GM23248 (cell line): Measurements from ENCODE around the gene PPFIA1. TPM values are rescaled to one million over a fixed set of nuclear protein-coding genes. Genes with fewer than 3 reads are reported as not detected.

Source experiments
- DNase-seq: peaks from one replicate; pipeline ENCODE4 v3.0.0-alpha.2; 2015
- H2AFZ ChIP-seq: fragments of 200-600 bp; sonication (generic); 2 replicates; pipeline ENCODE4 v1.6.1; 2016; ENCODE audit warnings: antibody characterized with exemption
- H3F3A ChIP-seq: fragments of 200-600 bp; sonication (generic); 2 replicates; pipeline ENCODE4 v1.6.1; 2016; ENCODE audit warnings: mild to moderate bottlenecking, antibody characterized with exemption, mixed run types; ENCODE audit not compliant: insufficient read depth
- H3K27ac ChIP-seq: fragments of 200-600 bp; sonication (generic); 2 replicates; pipeline ENCODE4 v1.5.1; 2016; ENCODE audit warnings: mild to moderate bottlenecking
- H3K27me3 ChIP-seq: fragments of 200-600 bp; sonication (generic); replicated peaks from 2 replicates; pipeline ENCODE4 v1.6.1; 2016; ENCODE audit warnings: mild to moderate bottlenecking; ENCODE audit not compliant: insufficient read depth
- H3K36me3 ChIP-seq: fragments of 200-600 bp; sonication (generic); 2 replicates; pipeline ENCODE4 v1.6.1; 2016; ENCODE audit warnings: low read depth, mild to moderate bottlenecking
- H3K4me1 ChIP-seq: fragments of 200-600 bp; sonication (generic); 2 replicates; pipeline ENCODE4 v1.6.1; 2016; ENCODE audit warnings: mild to moderate bottlenecking; ENCODE audit not compliant: insufficient read depth
- H3K4me2 ChIP-seq: fragments of 200-600 bp; sonication (generic); one replicate; pipeline ENCODE4 v1.6.1; 2016; ENCODE audit warnings: mild to moderate bottlenecking; ENCODE audit not compliant: unreplicated experiment
- H3K4me3 ChIP-seq: fragments of 200-600 bp; sonication (generic); 2 replicates; pipeline ENCODE4 v1.5.1; 2016; ENCODE audit warnings: mild to moderate bottlenecking
- H3K79me2 ChIP-seq: fragments of 200-600 bp; sonication (generic); 2 replicates; pipeline ENCODE4 v1.6.1; 2016; ENCODE audit warnings: mild to moderate bottlenecking; ENCODE audit not compliant: insufficient read depth
- H3K9ac ChIP-seq: fragments of 200-600 bp; sonication (generic); 2 replicates; pipeline ENCODE4 v1.6.1; 2016; ENCODE audit warnings: mild to moderate bottlenecking
- H3K9me2 ChIP-seq: fragments of 200-600 bp; sonication (generic); 2 replicates; pipeline ENCODE4 v1.6.1; 2016; ENCODE audit warnings: mixed run types, mild to moderate bottlenecking, moderate library complexity; ENCODE audit not compliant: insufficient read depth
- H3K9me3 ChIP-seq: fragments of 200-600 bp; sonication (generic); one replicate; pipeline ENCODE4 v1.6.1; 2017; ENCODE audit warnings: low read depth
- H4K20me1 ChIP-seq: fragments of 200-600 bp; sonication (generic); 2 replicates; pipeline ENCODE4 v1.6.0; 2016; ENCODE audit not compliant: insufficient read depth
- EZH2 ChIP-seq: fragments of 200-600 bp; sonication (generic); IDR thresholded peaks from 2 replicates; pipeline ENCODE4 v1.6.1; 2018; ENCODE audit warnings: antibody characterized with exemption, mild to moderate bottlenecking; ENCODE audit not compliant: insufficient read depth, poor library complexity, severe bottlenecking
- EZH2phosphoT487 ChIP-seq: fragments of 200-600 bp; sonication (generic); IDR thresholded peaks from 2 replicates; pipeline ENCODE4 v1.6.1; 2018; ENCODE audit warnings: antibody characterized with exemption, moderate library complexity, mild to moderate bottlenecking, low read depth; ENCODE audit not compliant: insufficient read depth
- WGBS, 2 experiments: methylation state at CpG; one replicate each; pipeline ENCODE4 v1.1.6; 2015 to 2017; ENCODE audit warnings: low lambda C conversion rate in 2 of 2, low coverage in 1 of 2; ENCODE audit errors: missing lambda C conversion rate in 2 of 2; 5-methylcytosine and 5-hydroxymethylcytosine counted together
- in situ Hi-C: fragments of 300-500 bp; cut with MboI; formaldehyde crosslinking; loops from 2 replicates; pipeline ENCODE4 v1.15.0; 2020
- polyA plus RNA-seq: library from polyadenylated mRNA; unstranded; fragments of >200 nt; fragmentation: Nextera tagmentation; extraction: Ambion mirVana; gene quantifications from 2 replicates; pipeline ENCODE4 v1.2.1, GENCODE V29; 2016
- total RNA-seq: library from RNA; depleted of rRNA; stranded (reverse); fragments of >200 nt; shearing (Covaris generic); gene quantifications from 2 replicates; pipeline ENCODE4 v1.2.3, GENCODE V29; 2014

PPFIA1 gene
- total and polyA plus RNA-seq, 2 experiments from 2014 or later, result 22.8 to 36.9 TPM

DNA sequence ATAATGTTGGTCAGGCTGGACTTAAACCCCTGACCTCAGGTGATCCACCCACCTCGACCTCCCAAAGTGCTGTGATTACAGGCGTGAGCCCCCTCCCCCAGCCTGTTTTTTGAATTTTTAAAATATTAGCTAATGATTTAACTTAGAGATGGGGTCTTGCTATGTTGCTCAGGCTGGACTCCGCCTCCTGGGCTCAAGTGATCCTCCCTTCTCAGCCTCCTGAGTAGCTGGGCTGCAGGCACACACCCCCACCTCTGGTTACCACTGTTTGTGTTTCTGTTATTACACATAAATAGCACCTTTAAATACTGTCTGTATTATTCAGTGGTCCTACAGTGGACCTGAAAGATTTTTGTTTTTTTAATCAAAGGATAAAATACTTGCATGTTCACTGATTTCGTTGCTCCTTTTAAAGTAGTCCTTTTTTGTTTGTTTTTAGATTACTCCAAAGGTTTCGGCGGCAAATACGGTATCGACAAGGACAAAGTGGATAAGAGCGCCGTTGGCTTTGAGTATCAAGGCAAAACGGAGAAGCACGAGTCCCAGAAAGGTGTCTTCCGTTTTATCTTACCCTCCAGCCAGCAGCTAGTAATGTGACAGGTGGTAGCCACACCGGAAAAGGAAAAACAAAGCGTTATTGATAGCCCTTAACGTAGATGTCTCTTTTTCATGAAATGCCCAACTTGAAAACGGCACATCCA is 149.0 kb downstream of the PPFIA1 start:
- no peak overlapping the region for H3K4me3 ChIP-seq
- no peak overlapping the region for H3K27ac ChIP-seq
- H3K4me2 ChIP-seq, result no peak overlapping the region
- H2AFZ ChIP-seq, result no peak overlapping the region
- H3K36me3 ChIP-seq, result peaks cover 62% of the 10 kb centered on the region
- TF ChIP-seq EZH2phosphoT487 (no peak), EZH2 (no peak)
- H3K27me3 ChIP-seq, result no peaks in the 10 kb centered on the region
- peaks cover 4% of the 10 kb centered on the region; the same call in 1 of the 2 replicates for H3K4me1 ChIP-seq
- WGBS, 2 experiments, result 93 to 94% methylated on average over 17 of the region's 17 CpGs
- no peaks in the 10 kb centered on the region for H3K9me2 ChIP-seq
- H3K9ac ChIP-seq, result no peak overlapping the region
- peaks cover 20% of the 10 kb centered on the region for H3F3A ChIP-seq
- DNase-seq, result no peak
- no peaks in the 10 kb centered on the region for H3K9me3 ChIP-seq
- in situ Hi-C loops, result no loop called here
- peaks cover 8% of the 10 kb centered on the region for H4K20me1 ChIP-seq
- peaks cover 66% of the 10 kb centered on the region for H3K79me2 ChIP-seq

DNA sequence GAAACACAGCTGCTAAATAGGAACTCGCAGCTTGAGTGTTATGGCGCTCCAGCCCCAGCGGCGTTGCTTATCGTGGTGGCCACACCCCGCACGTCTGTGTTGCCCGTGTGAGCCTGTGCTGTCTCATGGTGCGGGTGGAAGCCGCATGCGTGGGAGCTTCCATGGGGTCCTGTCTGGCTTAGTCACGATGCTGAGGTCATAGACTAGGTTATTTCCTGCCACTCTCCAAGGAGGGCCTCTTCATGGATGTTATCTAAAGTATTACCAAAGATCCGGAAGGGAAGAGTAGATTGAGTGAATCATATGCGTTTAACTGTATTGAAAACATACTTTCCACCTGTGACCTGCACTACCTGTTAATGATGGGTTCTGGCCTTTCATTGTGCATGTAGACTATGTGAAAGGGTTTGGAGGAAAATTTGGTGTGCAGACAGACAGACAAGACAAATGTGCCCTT is 149.5 kb downstream of the PPFIA1 start:
- in situ Hi-C loops, result no loop called here
- Histone ChIP-seq H3K36me3 (peaks cover 65% of the 10 kb centered on the region), H3K9ac (no peak overlapping the region)

DNA sequence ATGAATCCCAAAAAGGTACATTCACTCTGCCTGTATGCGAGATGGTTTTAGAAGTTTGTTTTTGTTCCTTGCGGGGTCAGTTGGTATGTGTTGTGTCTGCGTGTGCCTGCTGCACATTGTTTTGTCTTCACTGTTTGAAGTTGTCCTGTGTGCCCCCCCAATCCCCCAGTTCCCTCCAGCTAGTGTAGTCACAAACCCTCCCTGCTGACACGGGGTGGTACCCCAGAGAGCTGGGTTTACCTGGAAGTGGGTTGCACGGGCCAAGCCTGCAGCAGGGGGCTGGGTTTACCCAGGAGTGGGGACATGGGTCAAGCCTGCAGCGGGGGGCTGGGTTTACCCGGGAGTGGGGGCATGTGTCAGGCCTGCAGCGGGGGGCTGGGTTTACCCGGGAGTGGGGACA is 150.0 kb downstream of the PPFIA1 start:
- no peak for DNase-seq
- Histone ChIP-seq H3K4me2 (no peak overlapping the region), H2AFZ (no peak overlapping the region), H3K27ac (no peak overlapping the region), H3K9me2 (no peaks in the 10 kb centered on the region), H3K9ac (no peak overlapping the region), H3K36me3 (peaks cover 68% of the 10 kb centered on the region), H3K79me2 (peaks cover 68% of the 10 kb centered on the region), H3K9me3 (no peaks in the 10 kb centered on the region), H3F3A (peaks cover 12% of the 10 kb centered on the region), H3K4me3 (no peak overlapping the region), H3K4me1 (no peaks in the 10 kb centered on the region), H3K27me3 (no peaks in the 10 kb centered on the region), H4K20me1 (peaks cover 9% of the 10 kb centered on the region)
- WGBS, 2 experiments, result 76 to 84% methylated on average over 5 to 9 of the region's 9 CpGs
- TF ChIP-seq EZH2 (no peak), EZH2phosphoT487 (no peak)
- in situ Hi-C loops, result no loop called here

More for the DNA sequence above, 149.5 kb downstream of the PPFIA1 start:
- TF ChIP-seq EZH2phosphoT487 (no peak), EZH2 (no peak)
- DNase-seq, result no peak
- peaks cover 14% of the 10 kb centered on the region for H3F3A ChIP-seq
- H3K4me3 ChIP-seq, result no peak overlapping the region
- H2AFZ ChIP-seq, result no peak overlapping the region
- H3K79me2 ChIP-seq, result peaks cover 68% of the 10 kb centered on the region
- no peak overlapping the region for H3K4me2 ChIP-seq
- no peak overlapping the region for H3K27ac ChIP-seq
- H4K20me1 ChIP-seq, result peaks cover 9% of the 10 kb centered on the region
- no peaks in the 10 kb centered on the region for H3K9me3 ChIP-seq
- no peaks in the 10 kb centered on the region for H3K9me2 ChIP-seq
- peaks cover under 1% of the 10 kb centered on the region; the same call in 1 of the 2 replicates for H3K4me1 ChIP-seq
- 86 to 89% methylated on average over 14 of the region's 14 CpGs for WGBS, 2 experiments
- no peaks in the 10 kb centered on the region for H3K27me3 ChIP-seq

DNA sequence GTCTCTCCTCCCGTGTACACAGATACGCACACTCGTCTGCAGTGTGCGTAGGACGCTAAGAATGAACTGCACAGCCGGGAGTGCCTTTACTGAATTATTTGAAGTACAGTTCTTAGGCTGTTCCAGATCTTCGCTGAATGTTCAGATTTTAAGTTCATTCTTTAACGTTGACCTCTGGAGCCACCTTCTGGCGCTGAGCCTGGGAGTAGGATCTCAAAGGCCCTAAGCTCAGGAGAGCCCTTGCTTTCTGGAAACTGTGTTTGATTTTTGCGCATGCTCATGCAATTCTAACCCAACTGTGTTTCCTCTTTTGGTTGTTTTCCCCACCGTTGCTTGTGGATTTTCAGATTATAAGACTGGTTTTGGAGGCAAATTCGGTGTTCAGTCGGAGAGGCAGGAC is 150.6 kb downstream of the PPFIA1 start:
- peaks cover 68% of the 10 kb centered on the region for H3K79me2 ChIP-seq

More for the DNA sequence above, 150.6 kb downstream of the PPFIA1 start:
- H3K9me3 ChIP-seq, result no peaks in the 10 kb centered on the region
- peaks cover 9% of the 10 kb centered on the region for H4K20me1 ChIP-seq
- no peak overlapping the region for H3K9ac ChIP-seq
- H3K4me1 ChIP-seq, result no peaks in the 10 kb centered on the region
- H3K4me3 ChIP-seq, result no peak overlapping the region
- H3K36me3 ChIP-seq, result peaks cover 68% of the 10 kb centered on the region
- no peaks in the 10 kb centered on the region for H3K27me3 ChIP-seq
- TF ChIP-seq EZH2phosphoT487 (no peak), EZH2 (no peak)
- no peak overlapping the region for H2AFZ ChIP-seq
- in situ Hi-C loops, result no loop called here
- no peaks in the 10 kb centered on the region for H3K9me2 ChIP-seq
- H3K27ac ChIP-seq, result no peak overlapping the region
- WGBS, 2 experiments, result 85 to 87% methylated on average over 13 of the region's 13 CpGs
- DNase-seq, result no peak
- no peak overlapping the region for H3K4me2 ChIP-seq
- peaks cover 5% of the 10 kb centered on the region; the same call in 1 of the 2 replicates for H3F3A ChIP-seq
